OCI-LY3 (cell line): ENCODE measurements around the gene CADM2.

Experiments
- CTCF ChIP-seq: fragments of 200-600, 300-600 bp; sonication (generic); IDR thresholded peaks from 2 replicates; pipeline ENCODE4 v1.5.1; 2014; ENCODE audit warnings: antibody characterized with exemption, low read length, low read depth
- EZH2phosphoT487 ChIP-seq: fragments of 200-600 bp; shearing (Covaris generic); IDR thresholded peaks from 2 replicates; pipeline ENCODE4 v1.6.1; 2018; ENCODE audit warnings: antibody characterized with exemption, mixed run types, low read depth

- no peak for TF ChIP-seq CTCF
- TF ChIP-seq EZH2phosphoT487 = no peak
Observed at GRCh38 chr3:85475346-85475745, 516.6 kb downstream of the CADM2 start.
